Kidney epithelial cell (primary cell): Measurements from ENCODE around the gene SLC9B2. TPM values are rescaled to one million over a fixed set of nuclear protein-coding genes. Genes with fewer than 3 reads are reported as not detected.

ENCODE experiments used
- DNase-seq: peaks from one replicate; pipeline ENCODE4 v3.0.0-alpha.2; 2010; ENCODE audit warnings: low read depth
- H3K27me3 ChIP-seq: 2 replicates; pipeline ENCODE4 v1.6.0; 2011; ENCODE audit warnings: low read length; ENCODE audit not compliant: control insufficient read depth, insufficient read depth
- H3K36me3 ChIP-seq: 2 replicates; pipeline ENCODE4 v1.5.1; 2011; ENCODE audit warnings: low read length; ENCODE audit not compliant: control insufficient read depth, insufficient read depth
- H3K4me3 ChIP-seq: 2 replicates; pipeline ENCODE4 v1.5.1; 2011; ENCODE audit warnings: low read depth, mild to moderate bottlenecking, control low read depth, low read length
- CTCF ChIP-seq: IDR thresholded peaks from 2 replicates; pipeline ENCODE4 v1.5.1; 2011; ENCODE audit warnings: mild to moderate bottlenecking, moderate library complexity, low read length, control low read depth, inconsistent platforms; ENCODE audit not compliant: insufficient read depth, poor library complexity, severe bottlenecking
- total RNA-seq: library from RNA; depleted of rRNA; stranded (reverse); fragments of >200 nt; gene quantifications from 2 replicates; pipeline ENCODE4 v1.2.3, GENCODE V29; 2015

Gene SLC9B2
- total RNA-seq, 1 donor from 2014 or later: 11.8 TPM

- H3K4me3 ChIP-seq: no peak overlapping the region
- no peak for TF ChIP-seq CTCF
- no peaks in the 10 kb centered on the region for H3K27me3 ChIP-seq
- no peak for DNase-seq
- no peaks in the 10 kb centered on the region for H3K36me3 ChIP-seq
Observed at GRCh38 chr4:103036169-103036568, 40.4 kb downstream of the SLC9B2 start.

- no peak overlapping the region for H3K4me3 ChIP-seq
- no peak for DNase-seq
- H3K27me3 ChIP-seq: no peaks in the 10 kb centered on the region
- no peaks in the 10 kb centered on the region for H3K36me3 ChIP-seq
- peak; percentile 72 for TF ChIP-seq CTCF
Observed at GRCh38 chr4:103032574-103032973, 44.0 kb downstream of the SLC9B2 start.

GRCh38 chr4:103030791-103031190, 45.8 kb downstream of the SLC9B2 start:
- no peak for TF ChIP-seq CTCF
- H3K4me3 ChIP-seq: no peak overlapping the region
- H3K36me3 ChIP-seq: no peaks in the 10 kb centered on the region
- no peak for DNase-seq
- no peaks in the 10 kb centered on the region for H3K27me3 ChIP-seq

- no peaks in the 10 kb centered on the region for H3K36me3 ChIP-seq
- no peak for DNase-seq
- no peak for TF ChIP-seq CTCF
- no peak overlapping the region for H3K4me3 ChIP-seq
- H3K27me3 ChIP-seq: no peaks in the 10 kb centered on the region
Observed at GRCh38 chr4:103029300-103029699, 47.3 kb downstream of the SLC9B2 start.

- no peak for TF ChIP-seq CTCF
- no peaks in the 10 kb centered on the region for H3K36me3 ChIP-seq
- no peaks in the 10 kb centered on the region for H3K27me3 ChIP-seq
- no peak overlapping the region for H3K4me3 ChIP-seq
- no peak for DNase-seq
Observed at GRCh38 chr4:103026868-103027267, 49.7 kb downstream of the SLC9B2 start.

GRCh38 chr4:103024996-103025395, 51.6 kb downstream of the SLC9B2 start:
- no peak for DNase-seq
- no peaks in the 10 kb centered on the region for H3K27me3 ChIP-seq
- no peak for TF ChIP-seq CTCF
- no peaks in the 10 kb centered on the region for H3K36me3 ChIP-seq
- H3K4me3 ChIP-seq: no peak overlapping the region
